Right lobe of liver (tissue), 4 donors: ENCODE data around the gene CASR.

ENCODE experiments used
- CTCF ChIP-seq, 4 donors: fragments of 200-600 bp in 3 of 4; fragments of 450-650 bp in 1 of 4; IDR thresholded peaks; one replicate each; pipeline versions ENCODE4 v1.5.1 to v1.8.0; 2016 to 2022; ENCODE audit warnings: antibody characterized with exemption in 4 of 4, mild to moderate bottlenecking in 2 of 4
- POLR2A ChIP-seq: fragments of 450-650 bp; IDR thresholded peaks from one replicate; pipeline ENCODE4 v1.6.1; 2017; ENCODE audit warnings: antibody characterized with exemption, mild to moderate bottlenecking
- donor health status: DM: no; HTN: no; CAD: no.
- donor health status: DM: no; HTN: no; CAD: no.
- donor health status: DM: no; HTN: yes; CAD: no.

- TF ChIP-seq POLR2A (no peak), CTCF (IDR thresholded peaks at IDR 0.05) (no peak)
Observed at GRCh38 chr3:122322095-122323075, 138.9 kb downstream of the CASR start.
